ENCODE results near the gene S100PBP. TPM values are rescaled to one million over a fixed set of nuclear protein-coding genes. Genes with fewer than 3 reads are reported as not detected.

The S100PBP gene
- total and polyA plus RNA-seq, 10 of the 15 experiments (the other 5 are each of a cell fraction or from before 2014, with no cell fraction given), result 17.0 to 98.3 (median 40.6) TPM

DNA sequence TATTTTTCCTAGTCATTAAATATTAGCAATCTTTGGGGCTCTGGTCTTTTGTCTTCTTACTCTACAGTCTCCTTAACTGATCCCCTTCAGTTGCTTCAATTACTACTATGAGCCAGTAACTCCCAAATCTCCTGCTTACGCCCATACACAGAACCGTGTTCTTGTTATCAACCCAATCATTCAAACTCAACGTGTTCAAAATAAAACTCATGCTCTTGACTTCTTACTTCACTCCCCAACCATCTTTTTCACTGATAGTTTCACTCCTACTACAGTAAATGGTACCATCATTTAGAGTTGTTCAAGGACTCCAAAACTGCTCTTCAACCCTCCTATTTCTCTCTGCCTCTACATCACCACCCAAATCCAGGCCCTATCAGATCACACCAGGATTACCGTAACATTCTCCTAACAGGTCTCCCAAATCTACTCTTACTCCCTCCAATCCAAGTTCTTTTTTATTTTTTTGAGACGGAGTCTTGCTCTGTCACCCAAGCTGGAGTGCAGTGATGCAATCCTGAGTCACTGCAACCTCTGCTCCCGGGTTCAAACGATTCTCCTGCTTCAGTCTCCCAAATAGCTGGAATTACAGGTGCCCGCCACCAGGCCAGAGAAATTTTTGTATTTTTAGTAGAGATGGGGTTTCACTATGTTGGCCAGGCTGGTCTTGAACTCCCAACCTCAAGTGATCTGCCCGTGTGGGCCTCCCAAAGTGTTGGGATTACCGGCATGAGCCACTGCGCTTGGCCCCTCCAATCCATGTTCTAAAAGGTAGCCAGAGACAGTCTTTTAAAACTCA, 3.3 kb upstream of the S100PBP start (continued):
- TF ChIP-seq MTA2 (IDR thresholded peaks at IDR 0.05; ENCODE audit: low read depth) (no peak), ZNF274 (IDR thresholded peaks at IDR 0.05; ENCODE audit: insufficient read depth, insufficient read length) (no peak), SMAD1 (IDR thresholded peaks at IDR 0.05; ENCODE audit: low read depth, partially characterized antibody) (no peak), CBFB (IDR thresholded peaks at IDR 0.05; ENCODE audit: low read depth) (no peak), RELA (IDR thresholded peaks at IDR 0.05; ENCODE audit: borderline replicate concordance, partially characterized antibody) (no peak), MEF2A (IDR thresholded peaks at IDR 0.05; ENCODE audit: insufficient read depth, low read depth, low read length) (no peak), HCFC1 (IDR thresholded peaks at IDR 0.05; ENCODE audit: low read length) (no peak), NR2C1 (IDR thresholded peaks at IDR 0.05) (no peak), BRCA1 (IDR thresholded peaks at IDR 0.05; ENCODE audit: low read depth, low read length) (no peak), NR2F1 (conservative IDR thresholded peaks at IDR 0.05) (no peak)
- TF ChIP-seq, protein P1, sequence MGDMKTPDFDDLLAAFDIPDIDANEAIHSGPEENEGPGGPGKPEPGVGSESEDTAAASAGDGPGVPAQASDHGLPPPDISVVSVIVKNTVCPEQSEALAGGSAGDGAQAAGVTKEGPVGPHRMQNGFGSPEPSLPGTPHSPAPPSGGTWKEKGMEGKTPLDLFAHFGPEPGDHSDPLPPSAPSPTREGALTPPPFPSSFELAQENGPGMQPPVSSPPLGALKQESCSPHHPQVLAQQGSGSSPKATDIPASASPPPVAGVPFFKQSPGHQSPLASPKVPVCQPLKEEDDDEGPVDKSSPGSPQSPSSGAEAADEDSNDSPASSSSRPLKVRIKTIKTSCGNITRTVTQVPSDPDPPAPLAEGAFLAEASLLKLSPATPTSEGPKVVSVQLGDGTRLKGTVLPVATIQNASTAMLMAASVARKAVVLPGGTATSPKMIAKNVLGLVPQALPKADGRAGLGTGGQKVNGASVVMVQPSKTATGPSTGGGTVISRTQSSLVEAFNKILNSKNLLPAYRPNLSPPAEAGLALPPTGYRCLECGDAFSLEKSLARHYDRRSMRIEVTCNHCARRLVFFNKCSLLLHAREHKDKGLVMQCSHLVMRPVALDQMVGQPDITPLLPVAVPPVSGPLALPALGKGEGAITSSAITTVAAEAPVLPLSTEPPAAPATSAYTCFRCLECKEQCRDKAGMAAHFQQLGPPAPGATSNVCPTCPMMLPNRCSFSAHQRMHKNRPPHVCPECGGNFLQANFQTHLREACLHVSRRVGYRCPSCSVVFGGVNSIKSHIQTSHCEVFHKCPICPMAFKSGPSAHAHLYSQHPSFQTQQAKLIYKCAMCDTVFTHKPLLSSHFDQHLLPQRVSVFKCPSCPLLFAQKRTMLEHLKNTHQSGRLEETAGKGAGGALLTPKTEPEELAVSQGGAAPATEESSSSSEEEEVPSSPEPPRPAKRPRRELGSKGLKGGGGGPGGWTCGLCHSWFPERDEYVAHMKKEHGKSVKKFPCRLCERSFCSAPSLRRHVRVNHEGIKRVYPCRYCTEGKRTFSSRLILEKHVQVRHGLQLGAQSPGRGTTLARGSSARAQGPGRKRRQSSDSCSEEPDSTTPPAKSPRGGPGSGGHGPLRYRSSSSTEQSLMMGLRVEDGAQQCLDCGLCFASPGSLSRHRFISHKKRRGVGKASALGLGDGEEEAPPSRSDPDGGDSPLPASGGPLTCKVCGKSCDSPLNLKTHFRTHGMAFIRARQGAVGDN (IDR thresholded peaks at IDR 0.05), result no peak

Measured in GM12878 (cell line).